Mesothelial cell of epicardium (in vitro differentiated cells): ENCODE results near the gene MAGI3. TPM values are rescaled to one million over a fixed set of nuclear protein-coding genes. Genes with fewer than 3 reads are reported as not detected.

ENCODE experiments used
- DNase-seq, 2 experiments: peaks; one replicate each; pipeline ENCODE4 v3.0.0; 2021; ENCODE audit warnings: low spot score in 2 of 2; ENCODE audit not compliant: unreplicated experiment in 2 of 2
- H3K27ac Mint-ChIP-seq: 2 replicates; pipeline ENCODE4 v1.8.0; 2021; ENCODE audit warnings: mixed read lengths
- H3K27me3 Mint-ChIP-seq: 2 replicates; pipeline ENCODE4 v1.8.0; 2021; ENCODE audit warnings: low read depth, mixed read lengths
- H3K36me3 Mint-ChIP-seq: 2 replicates; pipeline ENCODE4 v1.8.0; 2021; ENCODE audit warnings: mixed read lengths
- H3K4me1 Mint-ChIP-seq: 2 replicates; pipeline ENCODE4 v1.8.0; 2021; ENCODE audit warnings: mixed read lengths
- H3K4me3 Mint-ChIP-seq: 2 replicates; pipeline ENCODE4 v1.8.0; 2021; ENCODE audit warnings: mild to moderate bottlenecking, moderate library complexity, mixed read lengths
- H3K9me3 Mint-ChIP-seq: 2 replicates; pipeline ENCODE4 v1.8.0; 2021; ENCODE audit warnings: mixed read lengths
- CTCF ChIP-seq: fragments of 200-600 bp; sonication (generic); IDR thresholded peaks from one replicate; pipeline ENCODE4 v1.5.0; 2021; ENCODE audit warnings: antibody characterized with exemption; ENCODE audit not compliant: unreplicated experiment
- total RNA-seq: library from RNA; stranded (reverse); gene quantifications from 3 replicates; pipeline ENCODE4 v1.2.1, GENCODE V29; 2021

The MAGI3 gene
- total RNA-seq, 1 donor from 2014 or later = 28.7 TPM

- DNase-seq = no peak
- Mint-ChIP-seq H3K4me1 (peaks cover 21% of the 10 kb centered on the region), H3K27me3 (no peaks in the 10 kb centered on the region), H3K4me3 (no peak overlapping the region), H3K36me3 (no peaks in the 10 kb centered on the region), H3K27ac (no peak overlapping the region), H3K9me3 (no peaks in the 10 kb centered on the region)
- TF ChIP-seq CTCF = no peak
These were observed 150.0 kb downstream of the MAGI3 start for GRCh38 chr1:113540335-113540734.

- peak overlapping the region; percentile 64 for H3K27ac Mint-ChIP-seq
- no peak for DNase-seq
- H3K4me1 Mint-ChIP-seq = peaks cover 15% of the 10 kb centered on the region
- no peaks in the 10 kb centered on the region for H3K36me3 Mint-ChIP-seq
- no peak for TF ChIP-seq CTCF
- H3K9me3 Mint-ChIP-seq = no peaks in the 10 kb centered on the region
- no peak overlapping the region for H3K4me3 Mint-ChIP-seq
- H3K27me3 Mint-ChIP-seq = no peaks in the 10 kb centered on the region
These were observed 150.8 kb downstream of the MAGI3 start for GRCh38 chr1:113541106-113541505.

GRCh38 chr1:113542221-113542701, 151.9 kb downstream of the MAGI3 start:
- no peak for TF ChIP-seq CTCF
- Mint-ChIP-seq H3K27ac (peak overlapping the region; percentile 75), H3K4me1 (peaks cover 6% of the 10 kb centered on the region), H3K27me3 (no peaks in the 10 kb centered on the region), H3K9me3 (no peaks in the 10 kb centered on the region), H3K36me3 (no peaks in the 10 kb centered on the region), H3K4me3 (no peak overlapping the region)
- DNase-seq = no peak

GRCh38 chr1:113543110-113543509, 152.8 kb downstream of the MAGI3 start:
- H3K4me1 Mint-ChIP-seq = peaks cover 6% of the 10 kb centered on the region
- no peaks in the 10 kb centered on the region for H3K36me3 Mint-ChIP-seq
- no peak overlapping the region for H3K4me3 Mint-ChIP-seq
- no peaks in the 10 kb centered on the region for H3K27me3 Mint-ChIP-seq
- no peak for DNase-seq
- no peaks in the 10 kb centered on the region for H3K9me3 Mint-ChIP-seq
- TF ChIP-seq CTCF = no peak
- H3K27ac Mint-ChIP-seq = no peak overlapping the region

GRCh38 chr1:113545210-113545609, 154.9 kb downstream of the MAGI3 start:
- Mint-ChIP-seq H3K9me3 (no peaks in the 10 kb centered on the region), H3K27me3 (no peaks in the 10 kb centered on the region), H3K27ac (no peak overlapping the region), H3K4me1 (peaks cover 6% of the 10 kb centered on the region), H3K4me3 (no peak overlapping the region), H3K36me3 (peaks cover 3% of the 10 kb centered on the region)
- no peak for TF ChIP-seq CTCF
- DNase-seq = no peak

- Mint-ChIP-seq H3K36me3 (peaks cover 3% of the 10 kb centered on the region), H3K4me1 (peaks cover 6% of the 10 kb centered on the region), H3K27me3 (no peaks in the 10 kb centered on the region), H3K4me3 (no peak overlapping the region), H3K9me3 (no peaks in the 10 kb centered on the region), H3K27ac (no peak overlapping the region)
- TF ChIP-seq CTCF = no peak
- no peak for DNase-seq
These were observed 155.3 kb downstream of the MAGI3 start for GRCh38 chr1:113545626-113546025.
